Spleen (tissue), 13 donors: Measurements from ENCODE around the gene RABL6. TPM values are rescaled to one million over a fixed set of nuclear protein-coding genes. Genes with fewer than 3 reads are reported as not detected.

Experiments
- DNase-seq: peaks from one replicate; pipeline ENCODE4 v3.0.0-alpha.2; 2020
- H3K27ac ChIP-seq, 8 donors: fragments of 200-600 bp; sonication (generic) in 7 of 8; 1 replicate in 4 of 8; 2 replicates in 4 of 8; pipeline versions ENCODE4 v1.5.0 to v1.8.0; 2016 to 2021; ENCODE audit warnings: inconsistent platforms in 4 of 8, mild to moderate bottlenecking in 4 of 8, moderate library complexity in 1 of 8
- H3K27me3 ChIP-seq, 7 donors: fragments of 200-600 bp; sonication (generic) in 6 of 7; replicated peaks in 1 of 7; 1 replicate in 4 of 7; 2 replicates in 3 of 7; pipeline versions ENCODE4 v1.5.0 to v1.8.0; 2016 to 2021; ENCODE audit warnings: inconsistent platforms in 3 of 7, mild to moderate bottlenecking in 1 of 7
- H3K36me3 ChIP-seq, 6 donors: fragments of 200-600 bp; sonication (generic) in 5 of 6; 1 replicate in 4 of 6; 2 replicates in 2 of 6; pipeline versions ENCODE4 v1.5.0 to v1.8.0; 2016 to 2021; ENCODE audit warnings: inconsistent platforms in 2 of 6
- H3K4me1 ChIP-seq, 6 donors: fragments of 200-600 bp; sonication (generic) in 5 of 6; 1 replicate in 3 of 6; 2 replicates in 3 of 6; pipeline versions ENCODE4 v1.5.0 to v1.8.0; 2016 to 2021; ENCODE audit warnings: inconsistent platforms in 3 of 6
- H3K4me3 ChIP-seq, 8 donors: fragments of 200-600 bp; sonication (generic) in 7 of 8; 1 replicate in 4 of 8; 2 replicates in 4 of 8; pipeline versions ENCODE4 v1.5.0 to v1.8.0; 2016 to 2021; ENCODE audit warnings: inconsistent platforms in 4 of 8, mild to moderate bottlenecking in 4 of 8, moderate library complexity in 2 of 8
- H3K9me3 ChIP-seq, 8 donors: fragments of 200-600 bp; sonication (generic) in 7 of 8; 1 replicate in 4 of 8; 2 replicates in 4 of 8; pipeline versions ENCODE4 v1.5.0 to v1.8.0; 2016 to 2021; ENCODE audit warnings: inconsistent platforms in 4 of 8
- POLR2A ChIP-seq, 3 donors: fragments of 450-650 bp; IDR thresholded peaks; one replicate each; pipeline ENCODE4 v1.5.1; 2017; ENCODE audit warnings: antibody characterized with exemption in 3 of 3, mild to moderate bottlenecking in 1 of 3
- POLR2AphosphoS5 ChIP-seq, 3 donors: sonication (generic); formaldehyde crosslinking; IDR thresholded peaks; one replicate each; pipeline ENCODE4 v1.5.1; 2017; ENCODE audit warnings: antibody characterized with exemption in 3 of 3
- WGBS, 5 donors: extraction: QIAGEN DNeasy Blood & Tissue Kit in 3 of 5; methylation state at CpG; one replicate each; pipeline versions ENCODE4 v1.1.5 to v1.1.7; 2013 to 2018; 5-methylcytosine and 5-hydroxymethylcytosine counted together
- intact Hi-C: fragments of 100-400 bp; cut with DNase I; formaldehyde crosslinking; loops from one replicate; pipeline ENCODE4 v1.15.0; 2023; ENCODE audit warnings: low total_unique reads
- long read RNA-seq, 2 donors: transcript quantifications; one replicate each; lab custom pipeline, GENCODE V29; 2026
- polyA plus RNA-seq, 3 donors: library from polyadenylated mRNA; stranded (reverse); fragments of 200-250 nt; gene quantifications; one replicate each; pipeline ENCODE4 v1.2.1, GENCODE V29; 2013
- total RNA-seq, 7 donors: library from RNA; depleted of rRNA in 3 of 7; stranded (reverse); fragments of >200 nt in 3 of 7; fragmentation: NEBNext Ultra II Directional in 4 of 7; extraction: Animal tissue kit (Norgen Biotek cat#: 25700) in 4 of 7; gene quantifications; one replicate each; pipeline versions ENCODE4 v1.1.0 to v1.2.1, GENCODE V29; 2016 to 2021
- TF ChIP-seq, protein P1 (sequence below), 11 experiments: fragments of 200-600 bp in 7 of 11; fragments of 450-650 bp in 4 of 11; sonication (generic) in 4 of 11; IDR thresholded peaks in 8 of 11; conservative IDR thresholded peaks in 3 of 11; 1 replicate in 7 of 11; 2 replicates in 4 of 11; pipeline versions ENCODE4 v1.4.0 to v1.8.0; 2016 to 2021; ENCODE audit warnings: antibody characterized with exemption in 11 of 11, inconsistent platforms in 4 of 11, mild to moderate bottlenecking in 1 of 11
- donor health status: healthy with polysubstance abuse.
- donor health status: DM: no; HTN: no; CAD: no; lungs with moderate emphysema.
- donor health status: DM: no; HTN: no; CAD: no.
- donor health status: Bipolar disorder and iron deficiency.
- donor health status: healthy.
- donor health status: DM: no; HTN: no; CAD: no.
- donor health status: DM: yes; HTN: yes; CAD: no.

RABL6 gene, protein sequence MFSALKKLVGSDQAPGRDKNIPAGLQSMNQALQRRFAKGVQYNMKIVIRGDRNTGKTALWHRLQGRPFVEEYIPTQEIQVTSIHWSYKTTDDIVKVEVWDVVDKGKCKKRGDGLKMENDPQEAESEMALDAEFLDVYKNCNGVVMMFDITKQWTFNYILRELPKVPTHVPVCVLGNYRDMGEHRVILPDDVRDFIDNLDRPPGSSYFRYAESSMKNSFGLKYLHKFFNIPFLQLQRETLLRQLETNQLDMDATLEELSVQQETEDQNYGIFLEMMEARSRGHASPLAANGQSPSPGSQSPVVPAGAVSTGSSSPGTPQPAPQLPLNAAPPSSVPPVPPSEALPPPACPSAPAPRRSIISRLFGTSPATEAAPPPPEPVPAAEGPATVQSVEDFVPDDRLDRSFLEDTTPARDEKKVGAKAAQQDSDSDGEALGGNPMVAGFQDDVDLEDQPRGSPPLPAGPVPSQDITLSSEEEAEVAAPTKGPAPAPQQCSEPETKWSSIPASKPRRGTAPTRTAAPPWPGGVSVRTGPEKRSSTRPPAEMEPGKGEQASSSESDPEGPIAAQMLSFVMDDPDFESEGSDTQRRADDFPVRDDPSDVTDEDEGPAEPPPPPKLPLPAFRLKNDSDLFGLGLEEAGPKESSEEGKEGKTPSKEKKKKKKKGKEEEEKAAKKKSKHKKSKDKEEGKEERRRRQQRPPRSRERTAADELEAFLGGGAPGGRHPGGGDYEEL
- total RNA-seq = 10 to 100 TPM; 47.9 to 68.2 (median 58.2) TPM
- 10 to 100 TPM; 32.7 to 70.0 (median 38.3) TPM for polyA plus RNA-seq
- long read RNA-seq, donor 1, partial matches to known transcripts = 7 of 9 reads
- long read RNA-seq, donor 1, other reads (novel, unspliced or antisense) = 0 of 9 reads
- long read RNA-seq, donor 2, partial matches to known transcripts = 7 of 11 reads
- long read RNA-seq, donor 2, other reads (novel, unspliced or antisense) = 0 of 11 reads

DNA sequence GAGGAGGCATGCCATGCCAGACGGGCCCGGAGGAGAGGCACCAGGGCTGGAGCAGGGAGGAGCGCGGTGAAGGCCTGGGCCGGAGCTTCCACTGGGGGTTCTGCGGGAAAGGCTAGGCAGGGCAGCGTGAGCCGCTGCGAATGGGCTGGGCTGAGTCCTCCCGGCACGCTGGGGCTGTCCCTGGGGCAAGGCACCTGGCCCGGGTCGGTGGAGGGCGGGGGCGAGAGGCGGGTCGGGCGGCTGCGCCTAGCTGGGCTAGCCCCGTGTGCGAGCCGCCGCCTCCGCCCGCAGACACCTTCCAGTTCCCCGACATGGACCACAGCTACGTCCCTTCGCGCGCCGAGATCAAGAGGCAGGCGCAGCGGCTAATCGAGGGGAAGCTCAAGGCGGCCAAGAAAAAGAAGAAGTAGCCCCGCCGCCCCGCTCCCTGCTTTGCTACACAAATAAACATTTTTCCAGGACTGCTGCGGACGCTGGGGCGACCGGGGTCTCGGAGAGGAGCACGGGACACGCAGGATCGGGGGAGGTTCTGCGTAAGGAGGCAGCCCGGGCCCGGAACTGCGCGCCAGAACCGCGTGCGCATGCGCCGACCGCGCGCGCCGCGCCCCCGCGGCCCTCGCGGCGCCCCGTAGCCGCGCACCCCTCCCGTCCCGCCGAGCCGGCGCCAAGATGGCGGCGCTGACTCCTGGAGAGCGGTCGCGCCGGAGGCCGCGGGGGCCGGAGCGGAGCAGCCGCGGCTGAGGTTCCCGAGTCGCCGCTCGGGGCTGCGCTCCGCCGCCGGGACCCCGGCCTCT, at the start of gene RABL6:
RABL6 (plus strand) TSS at position 668 of the 794 bp plus-strand sequence. CDS start 249 bp downstream, outside the sequence.
- intact Hi-C loops = no loop called here
- Histone ChIP-seq H3K4me1 (peaks cover 33 to 65% (median 43%) of the 10 kb centered on the region in 6 donors), H3K36me3 (peaks cover 0 to 55% (median 2%) of the 10 kb centered on the region in 6 donors), H3K27ac (peak within 1 kb of the TSS; percentile 90 to 95 (median 93)), H3K4me3 (peak within 1 kb of the TSS; percentile 88 to 100 (median 98)), H3K27me3 (peaks cover 0 to 3% (median under 1%) of the 10 kb centered on the region in 7 donors), H3K9me3 (no peaks in the 10 kb centered on the region)
- DNase-seq = peak; percentile 94
- 0 to 2% (median 1%) methylated on average over 51 to 96 of the region's 96 CpGs for WGBS, 5 donors
- TF ChIP-seq, protein P1, sequence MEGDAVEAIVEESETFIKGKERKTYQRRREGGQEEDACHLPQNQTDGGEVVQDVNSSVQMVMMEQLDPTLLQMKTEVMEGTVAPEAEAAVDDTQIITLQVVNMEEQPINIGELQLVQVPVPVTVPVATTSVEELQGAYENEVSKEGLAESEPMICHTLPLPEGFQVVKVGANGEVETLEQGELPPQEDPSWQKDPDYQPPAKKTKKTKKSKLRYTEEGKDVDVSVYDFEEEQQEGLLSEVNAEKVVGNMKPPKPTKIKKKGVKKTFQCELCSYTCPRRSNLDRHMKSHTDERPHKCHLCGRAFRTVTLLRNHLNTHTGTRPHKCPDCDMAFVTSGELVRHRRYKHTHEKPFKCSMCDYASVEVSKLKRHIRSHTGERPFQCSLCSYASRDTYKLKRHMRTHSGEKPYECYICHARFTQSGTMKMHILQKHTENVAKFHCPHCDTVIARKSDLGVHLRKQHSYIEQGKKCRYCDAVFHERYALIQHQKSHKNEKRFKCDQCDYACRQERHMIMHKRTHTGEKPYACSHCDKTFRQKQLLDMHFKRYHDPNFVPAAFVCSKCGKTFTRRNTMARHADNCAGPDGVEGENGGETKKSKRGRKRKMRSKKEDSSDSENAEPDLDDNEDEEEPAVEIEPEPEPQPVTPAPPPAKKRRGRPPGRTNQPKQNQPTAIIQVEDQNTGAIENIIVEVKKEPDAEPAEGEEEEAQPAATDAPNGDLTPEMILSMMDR (IDR thresholded peaks at IDR 0.05 in 8 of 11, conservative IDR thresholded peaks at IDR 0.05 in 3 of 11) = no peak
- TF ChIP-seq POLR2AphosphoS5 (IDR thresholded peaks at IDR 0.05) (peak; percentile 88 to 94 (median 92)), POLR2A (IDR thresholded peaks at IDR 0.05) (peak in 2 of 3 donors; percentile 27 to 67)

DNA sequence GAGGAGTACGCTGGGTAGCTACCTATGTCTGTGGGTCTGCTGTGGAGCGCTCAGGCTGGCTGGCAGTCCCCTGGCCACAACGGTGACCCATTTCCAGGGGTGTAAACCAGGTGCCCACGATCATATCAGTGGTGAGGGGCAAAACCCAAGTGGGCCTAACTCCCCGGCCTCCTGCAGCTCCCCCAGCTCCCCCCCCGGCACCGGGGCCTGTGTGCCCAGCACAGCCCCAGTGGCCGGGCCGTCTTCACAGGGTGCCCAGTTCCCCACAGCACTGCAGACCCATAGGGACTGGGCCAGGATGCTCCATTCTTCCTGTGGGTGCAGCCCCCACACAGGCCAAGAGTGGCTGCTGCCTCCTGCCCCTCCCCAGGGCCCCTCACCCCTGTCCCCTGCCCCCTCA, 48.7 kb upstream of the RABL6 start:
- TF ChIP-seq, protein P1 (IDR thresholded peaks at IDR 0.05 in 8 of 11, conservative IDR thresholded peaks at IDR 0.05 in 3 of 11) = no peak
- TF ChIP-seq POLR2A (IDR thresholded peaks at IDR 0.05) (no peak), POLR2AphosphoS5 (IDR thresholded peaks at IDR 0.05) (no peak)
- DNase-seq = peak; percentile 71
- 77 to 82% (median 79%) methylated on average over 7 to 9 of the region's 9 CpGs; no CpG with 5 or more reads in 1 of the 5 donors for WGBS, 5 donors
- H3K27me3 ChIP-seq = peaks cover 0 to 55% (median 6%) of the 10 kb centered on the region in 7 donors
- peaks cover 0 to 13% (median 2%) of the 10 kb centered on the region in 8 donors for H3K9me3 ChIP-seq
- H3K4me3 ChIP-seq = no peak overlapping the region
- no peaks in the 10 kb centered on the region for H3K36me3 ChIP-seq
- H3K4me1 ChIP-seq = peaks cover 0 to 68% (median 27%) of the 10 kb centered on the region in 6 donors
- H3K27ac ChIP-seq = peak overlapping the region in 1 of 8 donors; percentile 38
- intact Hi-C loops = no loop called here

DNA sequence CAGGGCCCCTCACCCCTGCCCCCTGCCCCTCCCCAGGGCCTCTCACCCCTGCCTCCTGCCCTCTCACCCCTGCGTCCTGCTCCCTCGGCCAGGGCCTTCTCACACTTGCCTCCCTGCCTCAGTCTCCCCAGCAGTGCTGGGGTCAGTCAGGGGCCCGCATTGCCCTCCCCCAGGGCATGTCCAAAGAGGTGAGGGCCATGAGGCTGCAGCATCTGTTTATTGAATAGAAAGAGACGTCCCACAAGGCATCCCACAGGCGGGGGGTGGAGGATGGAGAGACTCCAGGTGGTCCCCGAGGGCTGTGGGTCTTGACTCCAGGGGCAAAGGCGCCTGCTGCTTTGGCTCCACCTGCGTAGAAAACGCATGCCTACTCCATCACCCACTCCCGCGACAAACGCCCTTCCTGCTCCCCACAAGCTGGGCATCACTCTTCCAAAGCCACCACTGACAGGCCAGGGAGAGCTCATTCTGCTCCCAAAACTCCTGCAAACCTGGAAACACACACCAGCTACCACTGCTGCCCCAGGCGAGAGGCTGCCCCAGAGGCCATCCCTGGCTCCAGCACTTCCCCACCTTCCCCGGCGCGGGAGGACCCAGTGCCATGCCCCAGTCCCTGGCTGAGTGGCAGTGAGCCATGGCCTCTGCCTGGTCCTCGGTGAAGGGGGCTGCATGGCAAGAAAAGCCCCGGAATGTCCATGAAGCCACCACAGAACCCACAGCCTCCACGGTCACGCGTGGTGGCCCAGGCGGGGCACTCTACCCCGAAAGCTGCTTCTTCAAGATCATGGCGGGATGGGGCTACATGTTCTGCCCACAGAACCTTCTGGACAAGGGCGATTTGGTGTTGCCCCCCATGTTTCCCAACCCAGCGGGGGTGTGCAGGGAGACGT, 48.1 kb upstream of the RABL6 start:
- DNase-seq = no peak
- no peak overlapping the region for H3K27ac ChIP-seq
- TF ChIP-seq POLR2AphosphoS5 (IDR thresholded peaks at IDR 0.05) = no peak
- no peak for TF ChIP-seq POLR2A (IDR thresholded peaks at IDR 0.05)
- H3K9me3 ChIP-seq = peaks cover 0 to 13% (median 2%) of the 10 kb centered on the region in 8 donors
- no peak overlapping the region for H3K4me3 ChIP-seq
- intact Hi-C loops = no loop called here
- WGBS, 5 donors = 79 to 89% (median 84%) methylated on average over 20 to 27 of the region's 27 CpGs
- H3K36me3 ChIP-seq = no peaks in the 10 kb centered on the region
- peaks cover 0 to 57% (median 8%) of the 10 kb centered on the region in 7 donors for H3K27me3 ChIP-seq
- H3K4me1 ChIP-seq = peaks cover 0 to 62% (median 26%) of the 10 kb centered on the region in 6 donors
